Measurements from ENCODE around the gene MOB3C. TPM values are rescaled to one million over a fixed set of nuclear protein-coding genes. Genes with fewer than 3 reads are reported as not detected.
A peak's percentile ranks its signal among the peaks of the same experiment; 100 is the strongest.

The MOB3C gene
- total RNA-seq, 1 donor from 2014 or later, result 1.1 TPM

- peaks cover 13% of the 10 kb centered on the region for H3K36me3 ChIP-seq
- no peak overlapping the region for H3K4me2 ChIP-seq
- H3K36me3 Mint-ChIP-seq, result peaks cover 31% of the 10 kb centered on the region
- no peak overlapping the region for H3K27ac ChIP-seq
- H3K4me1 Mint-ChIP-seq, result no peaks in the 10 kb centered on the region
- DNase-seq (ENCODE audit: low spot score), result no peak
- no peak overlapping the region for H2AFZ ChIP-seq (replicated peaks)
- no peaks in the 10 kb centered on the region for H3K27me3 ChIP-seq
- no peak overlapping the region for H3K4me3 ChIP-seq
- H3K9ac ChIP-seq, result no peak overlapping the region
- H3K27ac Mint-ChIP-seq, result peak overlapping the region; percentile 60
- H3K4me3 Mint-ChIP-seq, result no peak overlapping the region
- no peaks in the 10 kb centered on the region for H3K9me3 Mint-ChIP-seq
- no peak for TF ChIP-seq EZH2 (IDR thresholded peaks at IDR 0.05)
- TF ChIP-seq CTCF (IDR thresholded peaks at IDR 0.05), result no peak
- TF ChIP-seq EZH2phosphoT487 (IDR thresholded peaks at IDR 0.05), result no peak
- no peaks in the 10 kb centered on the region for H3K27me3 Mint-ChIP-seq (ENCODE audit: insufficient read depth, low read depth)
- no peaks in the 10 kb centered on the region for H4K20me1 ChIP-seq (ENCODE audit: low read depth)
- H3F3A ChIP-seq (ENCODE audit: low read depth), result no peaks in the 10 kb centered on the region
- no peaks in the 10 kb centered on the region for H3K79me2 ChIP-seq (ENCODE audit: low read depth)
- no peaks in the 10 kb centered on the region for H3K4me1 ChIP-seq
- no peaks in the 10 kb centered on the region for H3K9me3 ChIP-seq (ENCODE audit: low read depth)
These were observed 42.8 kb upstream of the MOB3C start for GRCh38 chr1:46659307-46659870.

GRCh38 chr1:46657775-46658174 is 41.2 kb upstream of the MOB3C start:
- no peaks in the 10 kb centered on the region for H3K79me2 ChIP-seq (ENCODE audit: low read depth)
- no peaks in the 10 kb centered on the region for H3F3A ChIP-seq (ENCODE audit: low read depth)
- no peaks in the 10 kb centered on the region for H4K20me1 ChIP-seq (ENCODE audit: low read depth)
- H3K4me1 ChIP-seq, result no peaks in the 10 kb centered on the region
- Mint-ChIP-seq H3K4me1 (no peaks in the 10 kb centered on the region), H3K9me3 (no peaks in the 10 kb centered on the region), H3K27me3 (ENCODE audit: insufficient read depth, low read depth) (no peaks in the 10 kb centered on the region), H3K36me3 (peaks cover 27% of the 10 kb centered on the region), H3K4me3 (no peak overlapping the region), H3K27ac (no peak overlapping the region)
- H3K27ac ChIP-seq, result no peak overlapping the region
- no peak for DNase-seq (ENCODE audit: low spot score)
- TF ChIP-seq CTCF (IDR thresholded peaks at IDR 0.05), result no peak
- no peak for TF ChIP-seq EZH2phosphoT487 (IDR thresholded peaks at IDR 0.05)
- no peak for TF ChIP-seq EZH2 (IDR thresholded peaks at IDR 0.05)
- no peaks in the 10 kb centered on the region for H3K27me3 ChIP-seq
- H2AFZ ChIP-seq (replicated peaks), result no peak overlapping the region
- peaks cover 8% of the 10 kb centered on the region for H3K36me3 ChIP-seq
- H3K9ac ChIP-seq, result no peak overlapping the region
- H3K4me3 ChIP-seq, result no peak overlapping the region
- no peak overlapping the region for H3K4me2 ChIP-seq
- H3K9me3 ChIP-seq (ENCODE audit: low read depth), result no peaks in the 10 kb centered on the region

- H3K36me3 Mint-ChIP-seq, result peaks cover 32% of the 10 kb centered on the region
- no peak overlapping the region for H3K4me3 Mint-ChIP-seq
These were observed 40.0 kb upstream of the MOB3C start for GRCh38 chr1:46656643-46657042.

More at GRCh38 chr1:46656643-46657042, 40.0 kb upstream of the MOB3C start:
- H3K27ac ChIP-seq, result no peak overlapping the region
- no peak for DNase-seq (ENCODE audit: low spot score)
- H3K4me2 ChIP-seq, result no peak overlapping the region
- H3K9me3 ChIP-seq (ENCODE audit: low read depth), result no peaks in the 10 kb centered on the region
- no peak overlapping the region for H3K9ac ChIP-seq
- H3K36me3 ChIP-seq, result peaks cover 12% of the 10 kb centered on the region
- TF ChIP-seq EZH2 (IDR thresholded peaks at IDR 0.05) (no peak), CTCF (IDR thresholded peaks at IDR 0.05) (no peak), EZH2phosphoT487 (IDR thresholded peaks at IDR 0.05) (no peak)
- no peaks in the 10 kb centered on the region for H4K20me1 ChIP-seq (ENCODE audit: low read depth)
- H3F3A ChIP-seq (ENCODE audit: low read depth), result no peaks in the 10 kb centered on the region
- no peaks in the 10 kb centered on the region for H3K27me3 ChIP-seq
- no peaks in the 10 kb centered on the region for H3K79me2 ChIP-seq (ENCODE audit: low read depth)
- H3K4me1 Mint-ChIP-seq, result no peaks in the 10 kb centered on the region
- no peak overlapping the region for H2AFZ ChIP-seq (replicated peaks)
- no peak overlapping the region for H3K27ac Mint-ChIP-seq
- H3K4me1 ChIP-seq, result no peaks in the 10 kb centered on the region
- H3K27me3 Mint-ChIP-seq (ENCODE audit: insufficient read depth, low read depth), result no peaks in the 10 kb centered on the region
- H3K4me3 ChIP-seq, result no peak overlapping the region
- H3K9me3 Mint-ChIP-seq, result no peaks in the 10 kb centered on the region

Data from neural progenitor cell (in vitro differentiated cells).